HUES48 (cell line): ENCODE data around the gene TMEM242.
A peak's percentile ranks its signal among the peaks of the same experiment; 100 is the strongest.
"Not testable (repeated sequence)": the region's sequence is repeated elsewhere in the genome, so short reads cannot be mapped to it uniquely, and the experiment has no call there.

Experiments
- H3K27ac ChIP-seq: one replicate; pipeline ENCODE4 v1.7.0; 2013; ENCODE audit warnings: low read depth, low read length, inconsistent platforms
- H3K27me3 ChIP-seq: 2 replicates; pipeline ENCODE4 v1.6.1; 2013; ENCODE audit warnings: mild to moderate bottlenecking, low read length; ENCODE audit not compliant: control insufficient read depth, insufficient read depth
- H3K36me3 ChIP-seq: 2 replicates; pipeline ENCODE4 v1.6.1; 2013; ENCODE audit warnings: low read length; ENCODE audit not compliant: control insufficient read depth, insufficient read depth
- H3K4me1 ChIP-seq: 2 replicates; pipeline ENCODE4 v1.6.1; 2013; ENCODE audit warnings: mild to moderate bottlenecking, low read length; ENCODE audit not compliant: control insufficient read depth, insufficient read depth
- H3K4me3 ChIP-seq: 2 replicates; pipeline ENCODE4 v1.5.1; 2013; ENCODE audit warnings: mild to moderate bottlenecking, low read depth, low read length
- H3K9ac ChIP-seq: 2 replicates; pipeline ENCODE4 v1.6.1; 2013; ENCODE audit warnings: mild to moderate bottlenecking, low read depth, low read length, moderate library complexity
- H3K9me3 ChIP-seq: 2 replicates; pipeline ENCODE4 v1.6.1; 2013; ENCODE audit warnings: low read length; ENCODE audit not compliant: control insufficient read depth, insufficient read depth

Gene TMEM242

DNA sequence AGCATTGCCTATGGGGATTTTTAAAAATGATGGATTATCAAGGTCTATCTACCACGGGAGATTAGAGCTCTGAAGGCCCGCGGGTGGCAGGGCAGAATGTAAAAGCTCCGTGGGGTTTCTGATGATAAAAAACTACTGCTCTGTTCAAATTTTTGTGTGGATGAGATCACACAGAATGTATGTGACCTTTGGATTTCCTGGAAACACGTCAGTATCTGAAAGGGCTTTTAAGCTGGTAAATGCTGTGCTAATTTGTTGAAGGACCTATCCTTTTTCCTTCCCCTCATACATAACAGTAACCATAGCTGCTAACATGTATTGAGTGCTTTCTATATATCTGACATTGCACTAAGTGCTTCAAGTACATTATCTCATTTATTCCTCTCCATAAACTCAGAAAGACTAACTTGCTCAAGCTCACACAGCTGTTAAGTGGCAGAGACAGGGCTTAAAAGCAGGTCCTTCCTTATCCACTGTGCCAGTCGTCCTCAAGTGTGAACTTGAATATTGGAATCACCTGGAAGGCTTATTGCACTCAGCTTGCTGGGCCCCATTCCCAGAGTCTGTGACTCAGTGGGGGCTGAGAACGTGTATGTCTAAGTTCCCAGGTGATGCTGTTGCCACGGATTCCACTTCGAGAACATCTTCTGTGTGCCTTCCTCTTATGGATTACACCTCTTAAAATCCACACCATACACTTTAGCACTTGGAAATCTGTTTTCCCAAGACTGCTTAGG lies 1.9 kb upstream of the TMEM242 start:
- Histone ChIP-seq H3K4me1 (0 out of 2 replicates have a peak, but pooled peaks cover 4% of the 10 kb centered on the region), H3K27me3 (0 out of 2 replicates have a peak, but pooled peaks cover 3% of the 10 kb centered on the region), H3K9ac (no peak overlapping the region), H3K27ac (no peak overlapping the region), H3K9me3 (no peaks in the 10 kb centered on the region), H3K4me3 (no peak overlapping the region), H3K36me3 (peaks cover 6% of the 10 kb centered on the region; the same call in 1 of the 2 replicates)

DNA sequence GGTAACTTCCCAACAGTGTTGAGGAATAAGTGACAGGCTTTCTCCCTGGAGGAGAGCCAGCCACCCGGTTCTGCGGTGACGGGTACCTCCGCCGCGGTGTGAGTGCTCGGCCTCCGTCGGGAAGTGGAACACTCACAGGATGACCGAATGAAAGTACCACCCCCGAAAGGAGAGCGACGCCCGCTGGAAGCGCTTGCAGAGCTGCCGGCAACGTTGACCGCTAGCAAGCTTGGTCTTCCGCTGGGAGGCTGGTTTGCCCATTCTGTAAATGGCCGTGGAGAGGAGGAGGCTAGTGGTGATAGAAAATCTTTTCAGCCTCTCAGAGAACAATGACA lies 614 bp upstream of the TMEM242 start:
- H3K4me3 ChIP-seq = peak overlapping the region; percentile 98
- 0 out of 2 replicates have a peak, but pooled peaks cover 4% of the 10 kb centered on the region for H3K4me1 ChIP-seq
- no peaks in the 10 kb centered on the region for H3K9me3 ChIP-seq
- H3K27ac ChIP-seq = peak overlapping the region; percentile 88
- H3K27me3 ChIP-seq = 0 out of 2 replicates have a peak, but pooled peaks cover 3% of the 10 kb centered on the region
- peak overlapping the region; percentile 18 for H3K9ac ChIP-seq
- H3K36me3 ChIP-seq = peaks cover 8% of the 10 kb centered on the region

DNA sequence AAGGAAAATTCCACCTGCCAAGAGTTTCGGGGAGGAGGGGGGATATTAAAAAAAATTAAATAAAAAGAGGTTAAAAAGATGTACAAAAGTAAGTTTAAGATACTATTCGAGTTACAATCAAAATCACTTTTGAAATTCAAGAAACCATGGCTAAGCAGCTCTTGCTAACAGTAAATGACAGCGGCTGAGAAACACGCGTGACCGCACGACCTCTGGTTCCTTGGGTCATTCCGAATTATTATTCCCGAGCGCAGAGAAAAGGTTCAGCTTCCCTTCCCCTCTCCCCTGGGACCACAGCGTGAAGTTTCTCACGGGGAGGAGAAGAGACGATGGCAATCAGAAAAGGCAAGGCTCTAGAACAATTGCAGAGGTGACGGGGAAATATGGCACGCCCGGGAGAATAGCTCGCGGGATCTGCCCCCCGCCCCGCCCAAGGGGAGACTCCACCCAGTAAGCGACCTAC lies 496 bp downstream of the TMEM242 start:
- peaks cover 19% of the 10 kb centered on the region for H3K36me3 ChIP-seq
- H3K27me3 ChIP-seq = 0 out of 2 replicates have a peak, but pooled peaks cover 3% of the 10 kb centered on the region
- H3K4me3 ChIP-seq = peak overlapping the region; percentile 98
- peak overlapping the region; percentile 88 for H3K27ac ChIP-seq
- no peaks in the 10 kb centered on the region for H3K9me3 ChIP-seq
- H3K4me1 ChIP-seq = 0 out of 2 replicates have a peak, but pooled peaks cover 4% of the 10 kb centered on the region
- H3K9ac ChIP-seq = peak overlapping the region; percentile 89

DNA sequence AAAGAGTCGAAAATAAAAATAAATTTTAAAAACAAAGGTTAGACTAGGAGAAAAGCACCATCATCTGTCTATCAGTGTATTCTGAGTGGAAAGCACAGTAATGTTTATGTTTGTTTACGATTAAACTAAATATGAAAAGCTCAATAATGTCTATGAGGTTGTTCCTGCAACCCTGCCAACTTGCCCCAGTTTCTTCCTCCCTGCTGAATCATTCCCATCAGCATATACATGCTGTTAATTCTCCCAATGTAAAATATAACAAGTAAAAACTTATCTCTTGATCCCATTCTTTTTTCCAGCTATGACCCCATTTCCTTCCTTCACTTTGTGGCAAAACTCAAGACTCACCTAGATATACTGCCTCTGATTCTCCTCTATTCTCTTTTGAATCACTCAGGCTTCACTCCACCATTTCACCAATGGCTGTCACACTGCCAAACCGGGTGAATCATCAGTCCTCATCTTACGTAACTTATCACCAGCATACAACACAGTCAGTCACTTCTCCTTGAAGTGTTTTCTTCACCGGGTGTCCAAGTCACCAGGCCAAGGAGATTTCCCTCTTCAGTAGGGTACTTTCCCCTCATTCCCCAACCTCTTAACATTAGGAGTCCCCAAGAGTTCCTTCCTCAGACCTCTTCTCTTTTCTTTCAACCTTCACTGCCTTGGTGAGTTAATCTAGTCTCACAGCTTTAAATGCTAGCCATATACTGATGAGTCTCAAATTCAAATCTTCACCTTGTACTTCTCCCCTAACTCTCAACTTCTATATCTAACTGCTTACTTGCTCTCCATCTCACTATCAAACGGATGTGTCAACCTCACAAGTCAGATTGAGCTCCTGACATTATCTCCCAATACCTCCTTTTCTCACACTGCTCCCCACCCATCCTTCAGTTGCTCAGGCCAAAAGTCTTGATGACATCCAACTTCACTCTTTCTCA lies 6.2 kb downstream of the TMEM242 start:
- Histone ChIP-seq H3K9ac (no peak overlapping the region), H3K36me3 (peaks cover 66% of the 10 kb centered on the region), H3K4me1 (no peaks in the 10 kb centered on the region), H3K27me3 (no peaks in the 10 kb centered on the region), H3K4me3 (no peak overlapping the region), H3K9me3 (no peaks in the 10 kb centered on the region), H3K27ac (no peak overlapping the region)

DNA sequence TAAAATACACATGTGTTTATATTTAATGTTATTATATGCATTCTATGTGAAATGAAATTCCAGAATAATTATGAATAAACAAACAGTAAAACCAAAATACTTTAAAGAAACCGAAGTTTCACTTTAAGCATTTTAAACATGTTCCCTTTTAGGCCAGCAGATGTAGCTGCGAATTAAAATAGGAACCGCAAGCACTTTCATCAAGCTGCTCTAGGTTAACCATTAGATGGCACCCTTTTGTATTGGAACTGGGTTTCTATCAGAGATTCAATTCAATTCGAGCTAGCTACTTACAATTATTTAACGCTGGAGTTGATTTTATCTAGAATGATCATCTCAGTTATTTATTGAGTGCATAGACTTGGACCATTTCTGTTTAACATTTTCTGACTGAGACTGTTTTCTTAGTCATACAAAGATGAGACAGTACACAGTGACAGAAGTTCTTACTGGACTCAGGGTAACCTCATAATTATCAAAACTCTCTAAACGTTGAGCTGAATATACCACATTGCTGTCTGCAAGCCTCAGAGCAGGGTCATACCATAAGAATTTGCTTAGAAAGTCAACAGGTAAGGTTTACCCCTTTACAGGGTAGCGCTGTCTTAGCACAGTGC lies 8.5 kb downstream of the TMEM242 start:
- Histone ChIP-seq H3K27ac (no peak overlapping the region), H3K36me3 (peaks cover 66% of the 10 kb centered on the region), H3K4me3 (no peak overlapping the region), H3K9me3 (no peaks in the 10 kb centered on the region), H3K9ac (no peak overlapping the region), H3K4me1 (no peaks in the 10 kb centered on the region), H3K27me3 (no peaks in the 10 kb centered on the region)

DNA sequence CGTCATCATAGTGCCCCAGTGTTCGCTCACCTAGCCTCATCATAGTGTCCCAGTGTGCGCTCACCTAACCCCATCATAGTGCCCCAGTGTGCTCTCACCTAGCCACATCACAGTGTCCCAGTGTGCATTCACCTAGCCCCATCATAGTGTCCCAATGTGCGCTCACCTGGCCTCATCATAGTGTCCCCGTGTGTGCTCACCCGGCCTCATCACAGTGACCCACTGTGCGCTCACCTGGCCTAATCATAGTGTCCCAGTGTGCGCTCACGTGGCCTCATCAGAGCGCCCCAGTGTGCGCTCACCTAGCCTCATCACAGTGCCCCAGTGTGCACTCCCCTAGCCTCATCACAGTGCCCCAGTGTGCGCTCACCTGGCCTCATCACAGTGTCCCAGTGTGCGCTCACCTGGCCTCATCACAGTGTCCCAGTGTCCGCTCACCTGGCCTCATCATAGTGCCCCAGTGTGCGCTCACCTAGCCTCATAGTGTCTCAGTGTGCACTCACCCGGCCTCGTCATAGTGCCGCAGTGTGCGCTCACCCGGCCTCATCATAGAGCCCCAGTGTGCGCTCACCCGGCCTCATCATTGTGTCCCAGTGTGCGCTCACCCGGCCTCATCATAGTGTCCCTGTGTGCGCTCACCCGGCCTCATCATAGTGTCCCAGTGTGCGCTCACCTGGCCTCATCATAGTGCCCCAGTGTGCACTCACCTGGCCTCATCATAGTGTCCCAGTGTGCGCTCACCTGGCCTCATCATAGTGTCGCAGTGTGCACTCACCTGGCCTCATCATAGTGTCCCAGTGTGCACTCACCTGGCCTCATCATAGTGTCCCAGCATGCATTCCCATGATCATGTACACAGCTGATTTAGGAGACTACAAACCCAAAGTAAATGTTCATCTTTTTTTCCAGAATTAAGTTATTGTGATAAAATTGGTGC lies 9.5 kb downstream of the TMEM242 start:
- Histone ChIP-seq H3K27me3 (no peaks in the 10 kb centered on the region), H3K36me3 (peaks cover 63% of the 10 kb centered on the region), H3K4me3 (no peak overlapping the region), H3K9ac (no peak overlapping the region), H3K4me1 (no peaks in the 10 kb centered on the region), H3K27ac (no peak overlapping the region), H3K9me3 (no peaks in the 10 kb centered on the region)

DNA sequence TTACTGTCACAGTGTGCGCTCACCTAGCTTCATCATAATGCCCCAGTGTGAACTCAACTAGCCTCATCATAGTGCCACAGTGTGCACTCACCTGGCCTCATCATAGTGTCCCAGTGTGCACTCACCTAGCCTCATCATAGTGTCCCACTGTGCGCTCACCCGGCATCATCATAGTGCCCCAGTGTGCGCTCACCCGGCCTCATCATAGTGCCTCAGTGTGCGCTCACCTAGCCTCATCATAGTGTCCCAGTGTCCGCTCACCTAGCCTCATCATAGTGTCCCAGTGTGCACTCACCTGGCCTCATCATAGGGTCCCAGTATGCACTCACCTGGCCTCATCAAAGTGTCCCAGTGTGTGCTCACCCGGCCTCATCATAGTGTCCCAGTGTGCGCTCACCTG lies 10.6 kb downstream of the TMEM242 start:
- Histone ChIP-seq H3K27ac (no peak overlapping the region), H3K36me3 (peaks cover 53% of the 10 kb centered on the region), H3K9ac (no peak overlapping the region), H3K4me1 (no peaks in the 10 kb centered on the region), H3K9me3 (no peaks in the 10 kb centered on the region), H3K27me3 (no peaks in the 10 kb centered on the region), H3K4me3 (no peak overlapping the region)

DNA sequence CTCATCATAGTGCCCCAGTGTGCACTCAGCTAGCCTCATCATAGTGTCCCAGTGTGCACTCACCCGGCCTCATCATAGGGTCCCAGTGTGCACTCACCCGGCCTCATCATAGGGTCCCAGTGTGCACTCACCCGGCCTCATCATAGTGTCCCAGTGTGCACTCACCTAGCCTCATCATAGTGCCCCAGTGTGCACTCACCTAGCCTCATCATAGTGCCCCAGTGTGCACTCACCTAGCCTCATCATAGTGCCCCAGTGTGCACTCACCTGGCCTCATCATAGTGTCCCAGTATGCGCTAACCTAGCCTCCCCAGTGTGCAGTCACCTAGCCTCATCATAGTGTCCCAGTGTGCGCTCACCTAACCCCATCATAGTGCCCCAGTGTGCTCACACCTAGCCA lies 12.6 kb downstream of the TMEM242 start:
- not testable (repeated sequence) for H3K9ac ChIP-seq, H3K4me3 ChIP-seq, H3K27ac ChIP-seq, H3K4me1 ChIP-seq, H3K9me3 ChIP-seq, H3K27me3 ChIP-seq
- peaks cover 33% of the 10 kb centered on the region for H3K36me3 ChIP-seq

DNA sequence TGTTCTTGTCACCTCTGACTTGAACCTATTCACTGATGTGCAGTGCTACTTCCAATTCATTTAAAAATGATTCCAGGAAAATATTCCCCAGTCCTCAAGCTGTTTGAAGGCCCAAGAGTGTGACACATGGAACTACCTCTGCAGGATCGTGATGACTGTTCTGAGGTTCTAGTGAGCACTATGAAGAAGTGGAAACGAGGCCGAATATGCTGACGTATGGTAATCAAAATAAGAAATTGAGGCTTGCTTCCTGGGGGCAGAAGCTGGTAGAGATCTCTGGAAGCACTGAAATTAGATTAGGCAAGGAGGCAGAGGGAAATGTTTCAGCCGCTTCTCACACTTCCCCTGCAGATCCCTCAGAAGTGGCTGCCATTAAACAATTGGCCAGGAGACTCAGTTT lies 15.7 kb downstream of the TMEM242 start:
- Histone ChIP-seq H3K9me3 (no peaks in the 10 kb centered on the region), H3K27me3 (no peaks in the 10 kb centered on the region), H3K4me1 (peaks cover 20% of the 10 kb centered on the region), H3K36me3 (peaks cover 11% of the 10 kb centered on the region), H3K9ac (no peak overlapping the region), H3K27ac (no peak overlapping the region), H3K4me3 (no peak overlapping the region)
